Gastrocnemius medialis (tissue), 4 donors: ENCODE data around the gene ADPRS. TPM values are rescaled to one million over a fixed set of nuclear protein-coding genes. Genes with fewer than 3 reads are reported as not detected.

Source experiments
- ATAC-seq, 2 donors: fragments of 150-250 bp; one replicate each; pipeline ENCODE4 v1.9.1; 2016
- DNase-seq, 2 donors: peaks; one replicate each; pipeline ENCODE4 v3.0.0-alpha.2; 2019
- H3K27ac ChIP-seq, 4 donors: fragments of 200-600 bp; sonication (generic); 1 replicate in 1 of 4; 2 replicates in 3 of 4; pipeline ENCODE4 v1.5.1; 2016 to 2018; ENCODE audit warnings: mild to moderate bottlenecking in 2 of 4, moderate library complexity in 1 of 4
- H3K27me3 ChIP-seq, 3 donors: fragments of 200-600 bp; sonication (generic) in 2 of 3; 1 replicate in 1 of 3; 2 replicates in 2 of 3; pipeline versions ENCODE4 v1.5.1 to v1.6.0; 2016 to 2019; ENCODE audit warnings: mild to moderate bottlenecking in 1 of 3, moderate library complexity in 1 of 3
- H3K36me3 ChIP-seq, 2 donors: fragments of 200-600 bp; sonication (generic) in 1 of 2; one replicate each; pipeline ENCODE4 v1.5.1; 2017 to 2018
- H3K4me1 ChIP-seq, 2 donors: fragments of 200-600 bp; sonication (generic) in 1 of 2; one replicate each; pipeline ENCODE4 v1.5.1; 2016 to 2017; ENCODE audit warnings: mild to moderate bottlenecking in 2 of 2
- H3K4me3 ChIP-seq, 4 donors: fragments of 200-600 bp; sonication (generic) in 3 of 4; 1 replicate in 1 of 4; 2 replicates in 3 of 4; pipeline ENCODE4 v1.5.1; 2016 to 2019; ENCODE audit warnings: mild to moderate bottlenecking in 2 of 4
- H3K9me3 ChIP-seq, 3 donors: fragments of 200-600 bp; sonication (generic) in 2 of 3; 1 replicate in 1 of 3; 2 replicates in 2 of 3; pipeline ENCODE4 v1.5.1; 2016 to 2019
- CTCF ChIP-seq, 5 experiments: fragments of 450-650 bp in 3 of 5; fragments of 200-600 bp in 2 of 5; sonication (generic) in 2 of 5; IDR thresholded peaks in 4 of 5; conservative IDR thresholded peaks in 1 of 5; 1 replicate in 4 of 5; 2 replicates in 1 of 5; pipeline ENCODE4 v1.5.1; 2016 to 2019; ENCODE audit warnings: antibody characterized with exemption in 5 of 5, mild to moderate bottlenecking in 3 of 5, moderate library complexity in 3 of 5
- POLR2A ChIP-seq, 2 donors: fragments of 450-650 bp; IDR thresholded peaks; one replicate each; pipeline ENCODE4 v1.6.1; 2017; ENCODE audit warnings: antibody characterized with exemption in 2 of 2, mild to moderate bottlenecking in 2 of 2, moderate library complexity in 2 of 2
- in situ Hi-C, 4 donors: fragments of 200-750 bp; cut with MboI; loops; one replicate each; pipeline versions ENCODE4 v1.15.0 to v1.8.0; 2017; ENCODE audit warnings: low sequenced_read_pairs in 4 of 4
- intact Hi-C: fragments of 100-400 bp; cut with DNase I; formaldehyde crosslinking; loops from one replicate; pipeline ENCODE4 v1.15.1; 2023; ENCODE audit warnings: low total_unique reads
- total RNA-seq, 4 donors: library from RNA; depleted of rRNA; stranded (reverse); fragments of >200 nt; gene quantifications; one replicate each; pipeline versions ENCODE4 v1.1.0 to v1.2.3, GENCODE V29; 2016

ADPRS gene
- total RNA-seq, 4 donors from 2014 or later: 46.7 to 67.3 (median 54.0) TPM

- Histone ChIP-seq H3K4me3 (no peak overlapping the region), H3K27ac (no peak overlapping the region), H3K9me3 (no peaks in the 10 kb centered on the region), H3K27me3 (peaks cover 0 to 11% (median 3%) of the 10 kb centered on the region in 3 donors), H3K4me1 (no peaks in the 10 kb centered on the region), H3K36me3 (no peaks in the 10 kb centered on the region)
- DNase-seq: no peak
- intact Hi-C loops (no loop called here), in situ Hi-C loops (no loop called here)
- TF ChIP-seq POLR2A (IDR thresholded peaks at IDR 0.05) (no peak), CTCF (IDR thresholded peaks at IDR 0.05 in 4 of 5, conservative IDR thresholded peaks at IDR 0.05 in 1 of 5) (no peak)
- no peak for ATAC-seq
Measured at GRCh38 chr1:36076979-36077573, 11.6 kb upstream of the ADPRS start.

- no peak for ATAC-seq
- TF ChIP-seq CTCF (IDR thresholded peaks at IDR 0.05 in 4 of 5, conservative IDR thresholded peaks at IDR 0.05 in 1 of 5) (no peak), POLR2A (IDR thresholded peaks at IDR 0.05) (no peak)
- Histone ChIP-seq H3K9me3 (no peaks in the 10 kb centered on the region), H3K4me3 (no peak overlapping the region), H3K4me1 (peaks cover 0 to 11% of the 10 kb centered on the region in 2 donors), H3K27ac (no peak overlapping the region), H3K27me3 (peaks cover 11 to 37% (median 18%) of the 10 kb centered on the region in 3 donors), H3K36me3 (no peaks in the 10 kb centered on the region)
- DNase-seq: no peak
- in situ Hi-C loops: no loop called here
- intact Hi-C loops: no loop called here
Measured at GRCh38 chr1:36080236-36080635, 8.5 kb upstream of the ADPRS start.

DNA sequence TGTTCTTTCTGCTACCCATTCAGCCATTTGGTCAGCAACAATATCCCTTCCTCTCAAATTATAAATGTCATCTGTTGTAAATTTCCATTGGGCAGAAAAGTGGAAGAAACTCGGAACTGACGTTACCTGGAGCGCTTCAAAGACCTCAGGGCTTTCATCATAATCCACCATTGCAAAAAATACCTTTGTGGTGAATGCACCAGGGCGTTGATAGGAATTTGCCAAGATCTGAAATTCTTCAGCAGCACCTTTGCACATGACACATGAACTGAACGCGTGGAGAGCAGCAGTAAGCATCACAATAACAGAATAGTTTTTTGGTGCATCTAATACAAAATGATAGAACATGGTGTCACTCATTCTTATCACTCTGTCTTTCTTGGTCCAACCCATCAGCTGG lies 7.9 kb upstream of the ADPRS start:
- in situ Hi-C loops (no loop called here), intact Hi-C loops (no loop called here)
- ATAC-seq (no peak), DNase-seq (no peak)
- no peak overlapping the region for H3K27ac ChIP-seq
- peaks cover 14 to 43% (median 21%) of the 10 kb centered on the region in 3 donors for H3K27me3 ChIP-seq
- no peaks in the 10 kb centered on the region for H3K9me3 ChIP-seq
- H3K36me3 ChIP-seq: no peaks in the 10 kb centered on the region
- TF ChIP-seq CTCF (IDR thresholded peaks at IDR 0.05 in 4 of 5, conservative IDR thresholded peaks at IDR 0.05 in 1 of 5): no peak
- no peak for TF ChIP-seq POLR2A (IDR thresholded peaks at IDR 0.05)
- H3K4me1 ChIP-seq: peaks cover 0 to 11% of the 10 kb centered on the region in 2 donors
- H3K4me3 ChIP-seq: no peak overlapping the region

- H3K4me1 ChIP-seq: peaks cover 0 to 11% of the 10 kb centered on the region in 2 donors
- no peaks in the 10 kb centered on the region for H3K9me3 ChIP-seq
- in situ Hi-C loops (no loop called here), intact Hi-C loops (no loop called here)
- no peaks in the 10 kb centered on the region for H3K36me3 ChIP-seq
- no peak overlapping the region for H3K4me3 ChIP-seq
- TF ChIP-seq POLR2A (IDR thresholded peaks at IDR 0.05): no peak
- no peak for TF ChIP-seq CTCF (IDR thresholded peaks at IDR 0.05 in 4 of 5, conservative IDR thresholded peaks at IDR 0.05 in 1 of 5)
- DNase-seq: no peak
- H3K27ac ChIP-seq: no peak overlapping the region
- H3K27me3 ChIP-seq: peaks cover 14 to 49% (median 28%) of the 10 kb centered on the region in 3 donors
- ATAC-seq: no peak
Measured at GRCh38 chr1:36081926-36082485, 6.7 kb upstream of the ADPRS start.
